Motor neuron (in vitro differentiated cells): ENCODE results near the gene PPT2. TPM values are rescaled to one million over a fixed set of nuclear protein-coding genes. Genes with fewer than 3 reads are reported as not detected.
A peak's percentile ranks its signal among the peaks of the same experiment; 100 is the strongest.

Experiments
- ATAC-seq, 8 experiments: fragments of 200-7000 bp; cut with Tn5 transposase; replicated peaks in 6 of 8; 2 replicates each; pipeline ENCODE4 v1.8.0; 2021; ENCODE audit warnings: mild to moderate bottlenecking in 8 of 8, moderate library complexity in 8 of 8
- H3K27ac ChIP-seq, 2 donors: fragments of 250-450 bp; sonication (Bioruptor Pico); 2 replicates each; pipeline ENCODE4 v1.9.0; 2021; ENCODE audit warnings: antibody characterized with exemption in 2 of 2, mild to moderate bottlenecking in 2 of 2, moderate library complexity in 1 of 2
- H3K4me1 ChIP-seq, 2 donors: fragments of 250-450 bp; sonication (Bioruptor Pico); replicated peaks in 1 of 2; 2 replicates each; pipeline ENCODE4 v1.6.1; 2021; ENCODE audit warnings: antibody characterized with exemption in 2 of 2, mild to moderate bottlenecking in 2 of 2, moderate library complexity in 1 of 2
- H3K4me3 ChIP-seq, 5 donors: fragments of 250-450 bp; sonication (Bioruptor Pico); 2 replicates each; pipeline ENCODE4 v1.9.0; 2021; ENCODE audit warnings: antibody characterized with exemption in 5 of 5, mild to moderate bottlenecking in 5 of 5, moderate library complexity in 4 of 5
- WGBS, 10 experiments: fragments of 450-650 bp; shearing (Covaris generic); methylation state at CpG; one replicate each; pipeline ENCODE4 v1.0.0; 2022; 5-methylcytosine and 5-hydroxymethylcytosine counted together
- in situ Hi-C, 9 experiments: fragments of 400-800 bp; cut with MboI; loops; one replicate each; pipeline ENCODE4 v1.15.0; 2021; ENCODE audit warnings: low sequenced_read_pairs in 9 of 9, low pct_unique_long_range_greater_than_20kb in 2 of 9; ENCODE audit not compliant: unreplicated experiment in 9 of 9
- total RNA-seq, 8 experiments: library from RNA; unstranded; fragments of 300-600 nt; gene quantifications; 2 replicates each; pipeline versions ENCODE4 v1.2.3 to v1.2.4, GENCODE V29; 2022

The PPT2 gene
- total RNA-seq, 8 experiments from 2014 or later: 18.9 to 41.5 (median 30.9) TPM

GRCh38 chr6:32177183-32177787 lies 23.3 kb downstream of the PPT2 start:
- H3K27ac ChIP-seq: peak overlapping the region; percentile 90 to 94
- peak; percentile 2 to 16 (median 8) for ATAC-seq
- H3K4me1 ChIP-seq: peaks cover 11 to 12% of the 10 kb centered on the region in 2 donors
- 0 to 15% (median 0%) methylated on average over 2 to 20 of the region's 20 CpGs; no CpG with 5 or more reads in 2 of the 10 experiments for WGBS, 10 experiments
- in situ Hi-C loops: loop anchor here in 1 of 9 experiments (25.0 kb wide), 1 partner anchor 640 kb away; the partner anchor contains the start of genes ATP6V1G2, DDX39B, MCCD1 and NFKBIL1
- H3K4me3 ChIP-seq: peak overlapping the region; percentile 85 to 99 (median 97)

- peak within 1 kb of the TSS; percentile 85 to 99 (median 97) for H3K4me3 ChIP-seq
- WGBS, 10 experiments: 0 to 2% (median 0%) methylated on average over 1 to 20 of the region's 33 CpGs; no CpG with 5 or more reads in 3 of the 10 experiments
- peak within 1 kb of the TSS; percentile 90 to 94 for H3K27ac ChIP-seq
- ATAC-seq: peak; percentile 75 to 87 (median 83)
- H3K4me1 ChIP-seq: peaks cover 11 to 12% of the 10 kb centered on the region in 2 donors
- in situ Hi-C loops: loop anchor here in 1 of 9 experiments (25.0 kb wide), 1 partner anchor 641 kb away; the partner anchor contains the start of genes ATP6V1G2, DDX39B, MCCD1 and NFKBIL1
Measured at GRCh38 chr6:32177788-32178546, 24.0 kb downstream of the PPT2 start, which contains the start of gene RNF5. Gene RNF5 (plus strand): TSS chr6:32178405. CDS start chr6:32178512, 107 bp downstream.

- WGBS, 10 experiments: 0 to 67% (median 9%) methylated on average over 1 to 10 of the region's 24 CpGs; no CpG with 5 or more reads in 1 of the 10 experiments
- peaks cover 11 to 12% of the 10 kb centered on the region in 2 donors for H3K4me1 ChIP-seq
- in situ Hi-C loops: loop anchor here in 1 of 9 experiments (25.0 kb wide), 1 partner anchor 641 kb away; the partner anchor contains the start of genes ATP6V1G2, DDX39B, MCCD1 and NFKBIL1
Measured at GRCh38 chr6:32178547-32179440, 24.9 kb downstream of the PPT2 start.

GRCh38 chr6:32179766-32180405 lies 25.9 kb downstream of the PPT2 start:
- Histone ChIP-seq H3K4me1 (peaks cover 10 to 17% of the 10 kb centered on the region in 2 donors), H3K4me3 (no peak overlapping the region), H3K27ac (no peak overlapping the region)
- WGBS, 10 experiments: 68 to 100% (median 100%) methylated on average over 1 to 7 of the region's 10 CpGs; no CpG with 5 or more reads in 3 of the 10 experiments
- no peak for ATAC-seq
- in situ Hi-C loops: loop anchor here in 1 of 9 experiments (25.0 kb wide), 1 partner anchor 643 kb away; the partner anchor contains the start of genes ATP6V1G2, DDX39B, MCCD1 and NFKBIL1

More at GRCh38 chr6:32178547-32179440, 24.9 kb downstream of the PPT2 start:
- ATAC-seq: no peak
- H3K4me3 ChIP-seq: peak overlapping the region; percentile 85 to 99 (median 97)
- peak overlapping the region; percentile 82 to 94 for H3K27ac ChIP-seq

- in situ Hi-C loops: loop anchor here in 1 of 9 experiments (25.0 kb wide), 1 partner anchor 644 kb away; the partner anchor contains the start of genes ATP6V1G2, DDX39B, MCCD1 and NFKBIL1
- no peak for ATAC-seq
- H3K27ac ChIP-seq: no peak overlapping the region
- H3K4me3 ChIP-seq: no peak overlapping the region
- WGBS, 10 experiments: 86 to 100% (median 92%) methylated on average over 2 to 11 of the region's 15 CpGs; no CpG with 5 or more reads in 2 of the 10 experiments
- H3K4me1 ChIP-seq: peaks cover 14 to 24% of the 10 kb centered on the region in 2 donors
Measured at GRCh38 chr6:32181148-32181702, 27.3 kb downstream of the PPT2 start.

GRCh38 chr6:32181915-32182529 lies 28.1 kb downstream of the PPT2 start:
- in situ Hi-C loops: loop anchor here in 1 of 9 experiments (25.0 kb wide), 1 partner anchor 645 kb away; the partner anchor contains the start of genes ATP6V1G2, DDX39B, MCCD1 and NFKBIL1
- ATAC-seq: peak in 1 of 8 experiments; percentile 0
- H3K4me1 ChIP-seq: peaks cover 14 to 28% of the 10 kb centered on the region in 2 donors
- no peak overlapping the region for H3K27ac ChIP-seq
- WGBS, 10 experiments: 30 to 100% (median 71%) methylated on average over 1 to 2 of the region's 10 CpGs; no CpG with 5 or more reads in 6 of the 10 experiments
- no peak overlapping the region for H3K4me3 ChIP-seq

- no peak overlapping the region for H3K27ac ChIP-seq
- 40 to 100% (median 87%) methylated on average over 1 to 6 of the region's 10 CpGs; no CpG with 5 or more reads in 5 of the 10 experiments for WGBS, 10 experiments
- in situ Hi-C loops: loop anchor here in 1 of 9 experiments (25.0 kb wide), 1 partner anchor 645 kb away; the partner anchor contains the start of genes ATP6V1G2, DDX39B, MCCD1 and NFKBIL1
Measured at GRCh38 chr6:32182555-32182981, 28.6 kb downstream of the PPT2 start.

GRCh38 chr6:32183030-32183429 lies 29.1 kb downstream of the PPT2 start:
- peaks cover 15 to 31% of the 10 kb centered on the region in 2 donors for H3K4me1 ChIP-seq
- H3K27ac ChIP-seq: no peak overlapping the region
- 80 to 100% (median 82%) methylated on average over 1 to 2 of the region's 3 CpGs; no CpG with 5 or more reads in 7 of the 10 experiments for WGBS, 10 experiments
- in situ Hi-C loops: loop anchor here in 1 of 9 experiments (25.0 kb wide), 1 partner anchor 646 kb away; the partner anchor contains the start of genes ATP6V1G2, DDX39B, MCCD1 and NFKBIL1
- H3K4me3 ChIP-seq: no peak overlapping the region
- ATAC-seq: no peak

More at GRCh38 chr6:32182555-32182981, 28.6 kb downstream of the PPT2 start:
- Histone ChIP-seq H3K4me3 (no peak overlapping the region), H3K4me1 (peaks cover 14 to 28% of the 10 kb centered on the region in 2 donors)
- ATAC-seq: no peak

- peak overlapping the region; percentile 12 to 37 for H3K27ac ChIP-seq
- in situ Hi-C loops: loop anchor here in 1 of 9 experiments (25.0 kb wide), 1 partner anchor 646 kb away; the partner anchor contains the start of genes ATP6V1G2, DDX39B, MCCD1 and NFKBIL1
- no peak for ATAC-seq
- H3K4me3 ChIP-seq: no peak overlapping the region
- peaks cover 20 to 36% of the 10 kb centered on the region in 2 donors for H3K4me1 ChIP-seq
- WGBS, 10 experiments: 77 to 100% (median 98%) methylated on average over 1 to 9 of the region's 15 CpGs; no CpG with 5 or more reads in 2 of the 10 experiments
Measured at GRCh38 chr6:32183483-32184083, 29.6 kb downstream of the PPT2 start.

- no peak for ATAC-seq
- Histone ChIP-seq H3K4me3 (no peak within 1 kb of the TSS), H3K27ac (peak within 1 kb of the TSS; percentile 37 to 66), H3K4me1 (peaks cover 18 to 38% of the 10 kb centered on the region in 2 donors)
- 0 to 100% (median 93%) methylated on average over 1 to 2 of the region's 6 CpGs; no CpG with 5 or more reads in 5 of the 10 experiments for WGBS, 10 experiments
- in situ Hi-C loops: loop anchor here in 1 of 9 experiments (25.0 kb wide), 1 partner anchor 647 kb away; the partner anchor contains the start of genes ATP6V1G2, DDX39B, MCCD1 and NFKBIL1
Measured at GRCh38 chr6:32184084-32184640, 30.2 kb downstream of the PPT2 start, which contains the start of gene AGER. Gene AGER (minus strand): TSS chr6:32184253. CDS start chr6:32184222, 31 bp downstream.
